Measurements from ENCODE around the gene OMD. TPM values are rescaled to one million over a fixed set of nuclear protein-coding genes. Genes with fewer than 3 reads are reported as not detected.

OMD gene
- total RNA-seq, 1 experiment from 2014 or later: not detected

- H3K27me3 ChIP-seq (replicated peaks; ENCODE audit: control insufficient read depth, insufficient read depth, low read length): no peaks in the 10 kb centered on the region
These were observed 42.8 kb upstream of the OMD start for GRCh38 chr9:92467041-92467440.

DNA sequence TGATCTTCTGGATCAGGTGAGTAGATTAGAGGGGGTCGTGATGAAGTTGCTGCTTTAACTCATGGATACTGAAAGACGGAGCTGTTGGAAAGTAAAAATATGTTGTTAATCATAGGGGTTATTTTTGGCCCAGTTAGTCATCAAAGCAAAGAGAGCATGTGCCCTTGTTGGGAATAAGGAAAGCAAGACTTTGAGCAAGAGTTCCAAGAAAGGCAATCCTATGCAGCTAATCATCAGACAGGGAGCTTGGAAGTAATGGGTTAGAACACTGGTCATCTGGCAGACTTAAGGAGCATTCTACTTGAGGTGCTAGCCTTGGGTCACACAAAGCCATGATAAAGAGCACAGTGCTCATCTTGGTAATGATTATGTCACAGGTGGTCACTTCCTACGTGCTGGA lies 39.7 kb upstream of the OMD start:
- DNase-seq: no peak
- POLR2A ChIA-PET: no interaction called here
- Mint-ChIP-seq H3K27ac (ENCODE audit: unreplicated experiment) (no peak overlapping the region), H3K36me3 (ENCODE audit: insufficient read depth, unreplicated experiment) (no peaks in the 10 kb centered on the region), H3K4me1 (ENCODE audit: low read depth, unreplicated experiment) (peaks cover 9% of the 10 kb centered on the region), H3K9me3 (ENCODE audit: unreplicated experiment) (no peaks in the 10 kb centered on the region), H3K27me3 (ENCODE audit: insufficient read depth, unreplicated experiment) (no peaks in the 10 kb centered on the region), H3K4me3 (ENCODE audit: unreplicated experiment) (no peak overlapping the region)
- no peak for TF ChIP-seq CTCF (IDR thresholded peaks at IDR 0.05; ENCODE audit: insufficient read depth in 1 of 2, low read depth in 1 of 2, low read length in 1 of 2, severe bottlenecking in 1 of 2, unreplicated experiment in 1 of 2)
- CTCF ChIA-PET: no interaction called here
- H3K4me3 ChIP-seq (ENCODE audit: low read depth, low read length): no peak overlapping the region
- no TSS peak for BruUV-seq (replicated peaks)
- intact Hi-C loops (cut with micrococcal nuclease; ENCODE audit: unreplicated experiment): no loop called here
- no peaks in the 10 kb centered on the region for H3K9me3 ChIP-seq
- no peaks in the 10 kb centered on the region for H3K27me3 ChIP-seq (replicated peaks; ENCODE audit: control insufficient read depth, insufficient read depth, low read length)
- H3K4me1 ChIP-seq: peaks cover 19% of the 10 kb centered on the region
- H3K36me3 ChIP-seq (ENCODE audit: control insufficient read depth, insufficient read depth, low read length): no peaks in the 10 kb centered on the region

More at GRCh38 chr9:92467041-92467440, 42.8 kb upstream of the OMD start:
- Histone ChIP-seq H3K4me3 (ENCODE audit: low read depth, low read length) (no peak overlapping the region), H3K9me3 (no peaks in the 10 kb centered on the region), H3K36me3 (ENCODE audit: control insufficient read depth, insufficient read depth, low read length) (no peaks in the 10 kb centered on the region), H3K4me1 (peaks cover 19% of the 10 kb centered on the region)
- Mint-ChIP-seq H3K4me1 (ENCODE audit: low read depth, unreplicated experiment) (peaks cover 9% of the 10 kb centered on the region), H3K4me3 (ENCODE audit: unreplicated experiment) (no peak overlapping the region), H3K36me3 (ENCODE audit: insufficient read depth, unreplicated experiment) (no peaks in the 10 kb centered on the region), H3K27ac (ENCODE audit: unreplicated experiment) (no peak overlapping the region), H3K27me3 (ENCODE audit: insufficient read depth, unreplicated experiment) (no peaks in the 10 kb centered on the region), H3K9me3 (ENCODE audit: unreplicated experiment) (no peaks in the 10 kb centered on the region)
- DNase-seq: peak; percentile 34 to 42
- POLR2A ChIA-PET: no interaction called here
- no peak for TF ChIP-seq CTCF (IDR thresholded peaks at IDR 0.05; ENCODE audit: insufficient read depth in 1 of 2, low read depth in 1 of 2, low read length in 1 of 2, severe bottlenecking in 1 of 2, unreplicated experiment in 1 of 2)
- intact Hi-C loops (cut with micrococcal nuclease; ENCODE audit: unreplicated experiment): no loop called here
- no TSS peak for BruUV-seq (replicated peaks)
- CTCF ChIA-PET: no interaction called here

- TF ChIP-seq CTCF (IDR thresholded peaks at IDR 0.05; ENCODE audit: insufficient read depth in 1 of 2, low read depth in 1 of 2, low read length in 1 of 2, severe bottlenecking in 1 of 2, unreplicated experiment in 1 of 2): no peak
- Mint-ChIP-seq H3K27ac (ENCODE audit: unreplicated experiment) (no peak overlapping the region), H3K4me1 (ENCODE audit: low read depth, unreplicated experiment) (peaks cover 9% of the 10 kb centered on the region), H3K36me3 (ENCODE audit: insufficient read depth, unreplicated experiment) (no peaks in the 10 kb centered on the region), H3K9me3 (ENCODE audit: unreplicated experiment) (no peaks in the 10 kb centered on the region), H3K4me3 (ENCODE audit: unreplicated experiment) (no peak overlapping the region), H3K27me3 (ENCODE audit: insufficient read depth, unreplicated experiment) (no peaks in the 10 kb centered on the region)
- DNase-seq: no peak
- no peak overlapping the region for H3K4me3 ChIP-seq (ENCODE audit: low read depth, low read length)
- ChIA-PET CTCF (no interaction called here), POLR2A (no interaction called here)
- no peaks in the 10 kb centered on the region for H3K27me3 ChIP-seq (replicated peaks; ENCODE audit: control insufficient read depth, insufficient read depth, low read length)
- intact Hi-C loops (cut with micrococcal nuclease; ENCODE audit: unreplicated experiment): no loop called here
- no peaks in the 10 kb centered on the region for H3K9me3 ChIP-seq
- BruUV-seq (replicated peaks): no TSS peak
- H3K36me3 ChIP-seq (ENCODE audit: control insufficient read depth, insufficient read depth, low read length): no peaks in the 10 kb centered on the region
- peaks cover 19% of the 10 kb centered on the region for H3K4me1 ChIP-seq
These were observed 39.1 kb upstream of the OMD start for GRCh38 chr9:92463387-92463786.
